ENCODE results near the gene PNKP. TPM values are rescaled to one million over a fixed set of nuclear protein-coding genes. Genes with fewer than 3 reads are reported as not detected.
A peak's percentile ranks its signal among the peaks of the same experiment; 100 is the strongest.
"Not testable (repeated sequence)": the region's sequence is repeated elsewhere in the genome, so short reads cannot be mapped to it uniquely, and the experiment has no call there.

Gene PNKP
- total and polyA plus RNA-seq, 9 donors = 20.2 to 41.7 (median 32.5) TPM

GRCh38 chr19:49833599-49833998 lies 33.8 kb downstream of the PNKP start:
- Histone ChIP-seq H3K27me3 (ENCODE audit: control insufficient read depth, insufficient read depth, low read length) (no peaks in the 10 kb centered on the region), H3K36me3 (ENCODE audit: control insufficient read depth, insufficient read depth, low read length) (peaks cover 98% of the 10 kb centered on the region), H3K27ac (ENCODE audit: low read length) (peak overlapping the region; percentile 75), H3K9me3 (replicated peaks; ENCODE audit: control insufficient read depth, low read depth, low read length) (no peaks in the 10 kb centered on the region), H3K4me3 (ENCODE audit: low read length) (no peak overlapping the region), H3K4me1 (ENCODE audit: control insufficient read depth, insufficient read depth, low read length) (peaks cover 24% of the 10 kb centered on the region)
- WGBS (ENCODE audit: insufficient coverage) = 90% methylated on average over 7 of the region's 7 CpGs
- DNase-seq = no peak

- 67% methylated on average over 6 of the region's 9 CpGs for WGBS (ENCODE audit: insufficient coverage)
- DNase-seq = no peak
- H3K36me3 ChIP-seq (ENCODE audit: control insufficient read depth, insufficient read depth, low read length) = peaks cover 93% of the 10 kb centered on the region
- peak overlapping the region; percentile 51 for H3K27ac ChIP-seq (ENCODE audit: low read length)
- no peaks in the 10 kb centered on the region for H3K27me3 ChIP-seq (ENCODE audit: control insufficient read depth, insufficient read depth, low read length)
- no peaks in the 10 kb centered on the region for H3K9me3 ChIP-seq (replicated peaks; ENCODE audit: control insufficient read depth, low read depth, low read length)
- no peak overlapping the region for H3K4me3 ChIP-seq (ENCODE audit: low read length)
- H3K4me1 ChIP-seq (ENCODE audit: control insufficient read depth, insufficient read depth, low read length) = peaks cover 24% of the 10 kb centered on the region
These were observed 34.8 kb downstream of the PNKP start for GRCh38 chr19:49832556-49832955.

- DNase-seq = no peak
- Histone ChIP-seq H3K4me1 (ENCODE audit: control insufficient read depth, insufficient read depth, low read length) (peaks cover 29% of the 10 kb centered on the region), H3K4me3 (ENCODE audit: low read length) (no peak overlapping the region), H3K27ac (ENCODE audit: low read length) (no peak overlapping the region), H3K36me3 (ENCODE audit: control insufficient read depth, insufficient read depth, low read length) (peaks cover 93% of the 10 kb centered on the region), H3K9me3 (replicated peaks; ENCODE audit: control insufficient read depth, low read depth, low read length) (no peaks in the 10 kb centered on the region), H3K27me3 (ENCODE audit: control insufficient read depth, insufficient read depth, low read length) (no peaks in the 10 kb centered on the region)
- 98% methylated on average over 8 of the region's 8 CpGs for WGBS (ENCODE audit: insufficient coverage)
These were observed 35.8 kb downstream of the PNKP start for GRCh38 chr19:49831592-49831991.

GRCh38 chr19:49830766-49831165 lies 36.6 kb downstream of the PNKP start:
- Histone ChIP-seq H3K36me3 (ENCODE audit: control insufficient read depth, insufficient read depth, low read length) (peaks cover 90% of the 10 kb centered on the region), H3K27ac (ENCODE audit: low read length) (no peak overlapping the region), H3K4me1 (ENCODE audit: control insufficient read depth, insufficient read depth, low read length) (peaks cover 35% of the 10 kb centered on the region), H3K27me3 (ENCODE audit: control insufficient read depth, insufficient read depth, low read length) (no peaks in the 10 kb centered on the region), H3K9me3 (replicated peaks; ENCODE audit: control insufficient read depth, low read depth, low read length) (no peaks in the 10 kb centered on the region), H3K4me3 (ENCODE audit: low read length) (no peak overlapping the region)
- no peak for DNase-seq
- 91% methylated on average over 11 of the region's 12 CpGs for WGBS (ENCODE audit: insufficient coverage)

GRCh38 chr19:49829721-49830120 lies 37.7 kb downstream of the PNKP start:
- peaks cover 32% of the 10 kb centered on the region for H3K4me1 ChIP-seq (ENCODE audit: control insufficient read depth, insufficient read depth, low read length)
- 91% methylated on average over 18 of the region's 18 CpGs for WGBS (ENCODE audit: insufficient coverage)
- DNase-seq = no peak
- peaks cover 79% of the 10 kb centered on the region for H3K36me3 ChIP-seq (ENCODE audit: control insufficient read depth, insufficient read depth, low read length)
- H3K9me3 ChIP-seq (replicated peaks; ENCODE audit: control insufficient read depth, low read depth, low read length) = no peaks in the 10 kb centered on the region
- no peak overlapping the region for H3K4me3 ChIP-seq (ENCODE audit: low read length)
- H3K27me3 ChIP-seq (ENCODE audit: control insufficient read depth, insufficient read depth, low read length) = no peaks in the 10 kb centered on the region
- no peak overlapping the region for H3K27ac ChIP-seq (ENCODE audit: low read length)

GRCh38 chr19:49829200-49829599 lies 38.2 kb downstream of the PNKP start:
- Histone ChIP-seq H3K36me3 (ENCODE audit: control insufficient read depth, insufficient read depth, low read length) (peaks cover 77% of the 10 kb centered on the region), H3K4me3 (ENCODE audit: low read length) (no peak overlapping the region), H3K9me3 (replicated peaks; ENCODE audit: control insufficient read depth, low read depth, low read length) (no peaks in the 10 kb centered on the region), H3K4me1 (ENCODE audit: control insufficient read depth, insufficient read depth, low read length) (peaks cover 27% of the 10 kb centered on the region), H3K27me3 (ENCODE audit: control insufficient read depth, insufficient read depth, low read length) (no peaks in the 10 kb centered on the region), H3K27ac (ENCODE audit: low read length) (no peak overlapping the region)
- no peak for DNase-seq
- WGBS (ENCODE audit: insufficient coverage) = 69% methylated on average over 7 of the region's 8 CpGs

- H3K4me1 ChIP-seq (ENCODE audit: control insufficient read depth, insufficient read depth, low read length) = peaks cover 11% of the 10 kb centered on the region
- WGBS (ENCODE audit: insufficient coverage) = 86% methylated on average over 14 of the region's 14 CpGs
- H3K27me3 ChIP-seq (ENCODE audit: control insufficient read depth, insufficient read depth, low read length) = no peaks in the 10 kb centered on the region
- peaks cover 70% of the 10 kb centered on the region for H3K36me3 ChIP-seq (ENCODE audit: control insufficient read depth, insufficient read depth, low read length)
- no peaks in the 10 kb centered on the region for H3K9me3 ChIP-seq (replicated peaks; ENCODE audit: control insufficient read depth, low read depth, low read length)
- no peak for DNase-seq
- H3K27ac ChIP-seq (ENCODE audit: low read length) = peak overlapping the region; percentile 29
- H3K4me3 ChIP-seq (ENCODE audit: low read length) = no peak overlapping the region
These were observed 40.3 kb downstream of the PNKP start for GRCh38 chr19:49827034-49827433.

GRCh38 chr19:49824662-49825061 lies 42.7 kb downstream of the PNKP start:
- no peaks in the 10 kb centered on the region for H3K27me3 ChIP-seq (ENCODE audit: control insufficient read depth, insufficient read depth, low read length)
- no peak overlapping the region for H3K27ac ChIP-seq (ENCODE audit: low read length)
- no peak overlapping the region for H3K4me3 ChIP-seq (ENCODE audit: low read length)
- peaks cover 11% of the 10 kb centered on the region for H3K4me1 ChIP-seq (ENCODE audit: control insufficient read depth, insufficient read depth, low read length)
- WGBS (ENCODE audit: insufficient coverage) = 93% methylated on average over 5 of the region's 6 CpGs
- DNase-seq = no peak
- peaks cover 52% of the 10 kb centered on the region for H3K36me3 ChIP-seq (ENCODE audit: control insufficient read depth, insufficient read depth, low read length)
- no peaks in the 10 kb centered on the region for H3K9me3 ChIP-seq (replicated peaks; ENCODE audit: control insufficient read depth, low read depth, low read length)

- Histone ChIP-seq H3K27ac (ENCODE audit: low read length) (no peak overlapping the region), H3K4me3 (ENCODE audit: low read length) (no peak overlapping the region), H3K9me3 (replicated peaks; ENCODE audit: control insufficient read depth, low read depth, low read length) (no peaks in the 10 kb centered on the region), H3K36me3 (ENCODE audit: control insufficient read depth, insufficient read depth, low read length) (peaks cover 40% of the 10 kb centered on the region), H3K4me1 (ENCODE audit: control insufficient read depth, insufficient read depth, low read length) (peaks cover 22% of the 10 kb centered on the region), H3K27me3 (ENCODE audit: control insufficient read depth, insufficient read depth, low read length) (no peaks in the 10 kb centered on the region)
- DNase-seq = no peak
- WGBS (ENCODE audit: insufficient coverage) = 86% methylated on average over 7 of the region's 12 CpGs
These were observed 43.9 kb downstream of the PNKP start for GRCh38 chr19:49823472-49823871.

GRCh38 chr19:49820125-49820524 lies 47.3 kb downstream of the PNKP start:
- DNase-seq = no peak
- Histone ChIP-seq H3K27ac (ENCODE audit: low read length) (no peak overlapping the region), H3K36me3 (ENCODE audit: control insufficient read depth, insufficient read depth, low read length) (peaks cover 21% of the 10 kb centered on the region), H3K4me3 (ENCODE audit: low read length) (no peak overlapping the region), H3K4me1 (ENCODE audit: control insufficient read depth, insufficient read depth, low read length) (peaks cover 18% of the 10 kb centered on the region), H3K9me3 (replicated peaks; ENCODE audit: control insufficient read depth, low read depth, low read length) (no peaks in the 10 kb centered on the region), H3K27me3 (ENCODE audit: control insufficient read depth, insufficient read depth, low read length) (no peaks in the 10 kb centered on the region)
- WGBS (ENCODE audit: insufficient coverage) = 75% methylated on average over 4 of the region's 10 CpGs

- DNase-seq; H3K9me3 ChIP-seq (replicated peaks; ENCODE audit: control insufficient read depth, low read depth, low read length); H3K4me3 ChIP-seq (ENCODE audit: low read length); H3K27ac ChIP-seq (ENCODE audit: low read length); H3K27me3 ChIP-seq (ENCODE audit: control insufficient read depth, insufficient read depth, low read length): not testable (repeated sequence)
- H3K4me1 ChIP-seq (ENCODE audit: control insufficient read depth, insufficient read depth, low read length) = peaks cover 18% of the 10 kb centered on the region
- WGBS (ENCODE audit: insufficient coverage) = 79% methylated on average over 3 of the region's 7 CpGs
- peaks cover 21% of the 10 kb centered on the region for H3K36me3 ChIP-seq (ENCODE audit: control insufficient read depth, insufficient read depth, low read length)
These were observed 47.8 kb downstream of the PNKP start for GRCh38 chr19:49819452-49820115.

Data from muscle of leg (tissue), 11 donors.